HUES6 (cell line): Measurements from ENCODE around the gene VSIR.

ENCODE experiments used
- H3K27ac ChIP-seq: 2 replicates; pipeline ENCODE4 v1.7.0; 2013; ENCODE audit warnings: low read depth, mild to moderate bottlenecking, low read length, inconsistent platforms
- H3K27me3 ChIP-seq: 2 replicates; pipeline ENCODE4 v1.6.1; 2013; ENCODE audit warnings: low read length; ENCODE audit not compliant: control insufficient read depth, insufficient read depth
- H3K36me3 ChIP-seq: 2 replicates; pipeline ENCODE4 v1.6.1; 2013; ENCODE audit warnings: low read length; ENCODE audit not compliant: control insufficient read depth, insufficient read depth
- H3K4me1 ChIP-seq: 2 replicates; pipeline ENCODE4 v1.6.1; 2013; ENCODE audit warnings: low read length; ENCODE audit not compliant: control insufficient read depth, insufficient read depth
- H3K4me3 ChIP-seq: 2 replicates; pipeline ENCODE4 v1.5.1; 2013; ENCODE audit warnings: low read depth, low read length
- H3K9ac ChIP-seq: one replicate; pipeline ENCODE4 v1.6.1; 2013; ENCODE audit warnings: mild to moderate bottlenecking, low read length
- H3K9me3 ChIP-seq: 2 replicates; pipeline ENCODE4 v1.6.1; 2013; ENCODE audit warnings: low read depth, low read length; ENCODE audit not compliant: control insufficient read depth, insufficient read depth

VSIR gene

GRCh38 chr10:71805776-71806703 lies 32.7 kb upstream of the VSIR start:
- H3K4me3 ChIP-seq, result peak overlapping the region; percentile 50
- no peaks in the 10 kb centered on the region for H3K36me3 ChIP-seq
- no peak overlapping the region for H3K27ac ChIP-seq
- H3K4me1 ChIP-seq, result peaks cover 9% of the 10 kb centered on the region
- no peaks in the 10 kb centered on the region for H3K9me3 ChIP-seq
- peaks cover 17% of the 10 kb centered on the region for H3K27me3 ChIP-seq
- no peak overlapping the region for H3K9ac ChIP-seq

DNA sequence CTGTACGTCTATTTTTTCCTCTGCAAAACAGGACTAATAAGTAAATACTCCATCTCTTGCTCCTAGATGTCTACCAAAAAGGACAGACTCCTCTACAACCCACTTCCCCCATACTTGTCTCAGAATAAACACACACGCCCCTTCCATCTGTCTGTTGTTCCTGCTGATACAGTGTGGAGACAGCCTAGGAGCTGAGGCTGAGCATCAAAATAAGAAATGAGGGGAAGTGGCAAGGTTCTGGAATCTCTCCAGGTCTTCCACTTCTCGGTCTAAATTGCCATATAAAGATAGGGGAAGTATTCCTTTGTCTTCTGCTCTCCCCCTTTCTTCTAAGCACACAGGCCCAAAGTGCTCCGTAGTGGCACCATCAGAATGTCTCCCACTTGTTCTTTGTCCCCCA lies 30.8 kb upstream of the VSIR start:
- Histone ChIP-seq H3K4me1 (peaks cover 9% of the 10 kb centered on the region), H3K9me3 (no peaks in the 10 kb centered on the region), H3K27me3 (peaks cover 17% of the 10 kb centered on the region), H3K36me3 (no peaks in the 10 kb centered on the region), H3K4me3 (no peak overlapping the region), H3K9ac (no peak overlapping the region), H3K27ac (no peak overlapping the region)

DNA sequence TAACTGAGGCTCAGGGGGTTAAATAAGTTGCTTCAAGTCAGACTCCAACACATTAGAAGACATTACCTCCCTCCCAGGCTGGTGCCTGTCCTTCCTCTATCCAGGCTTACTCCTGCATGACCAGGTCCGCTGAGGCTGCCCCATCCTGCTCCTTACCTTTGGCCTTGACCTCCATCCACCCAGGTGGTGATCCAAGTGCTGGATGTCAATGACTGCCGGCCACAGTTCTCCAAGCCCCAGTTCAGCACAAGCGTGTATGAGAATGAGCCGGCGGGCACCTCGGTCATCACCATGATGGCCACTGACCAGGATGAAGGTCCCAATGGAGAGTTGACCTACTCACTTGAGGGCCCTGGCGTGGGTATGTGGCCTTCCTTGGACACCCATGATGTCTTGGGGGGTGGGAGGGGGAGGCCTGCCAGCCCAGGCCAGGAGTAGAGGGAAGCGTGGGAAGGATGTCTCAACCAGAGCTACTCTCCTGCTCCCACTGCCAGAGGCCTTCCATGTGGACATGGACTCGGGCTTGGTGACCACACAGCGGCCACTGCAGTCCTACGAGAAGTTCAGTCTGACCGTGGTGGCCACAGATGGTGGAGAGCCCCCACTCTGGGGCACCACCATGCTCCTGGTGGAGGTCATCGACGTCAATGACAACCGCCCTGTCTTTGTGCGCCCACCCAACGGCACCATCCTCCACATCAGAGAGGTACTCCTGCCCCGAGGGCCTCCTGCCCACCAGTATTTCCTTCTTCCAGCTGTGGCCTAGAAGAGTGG lies 29.6 kb upstream of the VSIR start:
- Histone ChIP-seq H3K27me3 (peaks cover 17% of the 10 kb centered on the region), H3K27ac (no peak overlapping the region), H3K4me1 (peaks cover 9% of the 10 kb centered on the region), H3K9me3 (no peaks in the 10 kb centered on the region), H3K36me3 (no peaks in the 10 kb centered on the region), H3K4me3 (no peak overlapping the region), H3K9ac (no peak overlapping the region)

- Histone ChIP-seq H3K4me3 (no peak overlapping the region), H3K9me3 (no peaks in the 10 kb centered on the region), H3K27ac (no peak overlapping the region), H3K27me3 (peaks cover 17% of the 10 kb centered on the region), H3K9ac (no peak overlapping the region), H3K36me3 (no peaks in the 10 kb centered on the region), H3K4me1 (peaks cover 9% of the 10 kb centered on the region)
Observed at GRCh38 chr10:71802235-71802634, 28.9 kb upstream of the VSIR start.

GRCh38 chr10:71801361-71801760 lies 28.0 kb upstream of the VSIR start:
- Histone ChIP-seq H3K27me3 (peaks cover 17% of the 10 kb centered on the region), H3K9ac (no peak overlapping the region), H3K27ac (no peak overlapping the region), H3K9me3 (no peaks in the 10 kb centered on the region), H3K4me1 (peaks cover 9% of the 10 kb centered on the region), H3K4me3 (no peak overlapping the region), H3K36me3 (no peaks in the 10 kb centered on the region)

GRCh38 chr10:71799608-71800453 lies 26.5 kb upstream of the VSIR start:
- no peaks in the 10 kb centered on the region for H3K36me3 ChIP-seq
- H3K9ac ChIP-seq, result no peak overlapping the region
- H3K27ac ChIP-seq, result no peak overlapping the region
- no peaks in the 10 kb centered on the region for H3K9me3 ChIP-seq
- H3K27me3 ChIP-seq, result peaks cover 8% of the 10 kb centered on the region
- H3K4me3 ChIP-seq, result no peak overlapping the region
- H3K4me1 ChIP-seq, result no peaks in the 10 kb centered on the region

GRCh38 chr10:71799112-71799511 lies 25.8 kb upstream of the VSIR start:
- Histone ChIP-seq H3K4me1 (no peaks in the 10 kb centered on the region), H3K27me3 (peaks cover under 1% of the 10 kb centered on the region; the same call in 1 of the 2 replicates), H3K36me3 (no peaks in the 10 kb centered on the region), H3K9me3 (no peaks in the 10 kb centered on the region), H3K9ac (no peak overlapping the region), H3K4me3 (no peak overlapping the region), H3K27ac (no peak overlapping the region)

DNA sequence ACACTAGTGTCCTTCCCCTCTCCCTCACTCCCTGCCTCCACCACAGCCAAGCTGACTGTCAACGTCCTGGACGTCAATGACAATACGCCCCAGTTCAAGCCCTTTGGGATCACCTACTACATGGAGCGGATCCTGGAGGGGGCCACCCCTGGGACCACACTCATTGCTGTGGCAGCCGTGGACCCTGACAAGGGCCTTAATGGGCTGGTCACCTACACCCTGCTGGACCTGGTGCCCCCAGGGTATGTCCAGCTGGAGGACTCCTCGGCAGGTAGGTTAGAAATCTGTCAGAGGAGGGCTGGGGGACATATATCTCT lies 24.9 kb upstream of the VSIR start:
- no peaks in the 10 kb centered on the region for H3K9me3 ChIP-seq
- H3K27me3 ChIP-seq, result no peaks in the 10 kb centered on the region; the same call in 1 of the 2 replicates
- H3K4me3 ChIP-seq, result no peak overlapping the region
- no peaks in the 10 kb centered on the region for H3K36me3 ChIP-seq
- no peaks in the 10 kb centered on the region for H3K4me1 ChIP-seq
- no peak overlapping the region for H3K27ac ChIP-seq
- H3K9ac ChIP-seq, result no peak overlapping the region

- H3K27ac ChIP-seq, result no peak overlapping the region
- H3K36me3 ChIP-seq, result no peaks in the 10 kb centered on the region
- H3K9ac ChIP-seq, result no peak overlapping the region
Observed at GRCh38 chr10:71797533-71798307, 24.4 kb upstream of the VSIR start.

DNA sequence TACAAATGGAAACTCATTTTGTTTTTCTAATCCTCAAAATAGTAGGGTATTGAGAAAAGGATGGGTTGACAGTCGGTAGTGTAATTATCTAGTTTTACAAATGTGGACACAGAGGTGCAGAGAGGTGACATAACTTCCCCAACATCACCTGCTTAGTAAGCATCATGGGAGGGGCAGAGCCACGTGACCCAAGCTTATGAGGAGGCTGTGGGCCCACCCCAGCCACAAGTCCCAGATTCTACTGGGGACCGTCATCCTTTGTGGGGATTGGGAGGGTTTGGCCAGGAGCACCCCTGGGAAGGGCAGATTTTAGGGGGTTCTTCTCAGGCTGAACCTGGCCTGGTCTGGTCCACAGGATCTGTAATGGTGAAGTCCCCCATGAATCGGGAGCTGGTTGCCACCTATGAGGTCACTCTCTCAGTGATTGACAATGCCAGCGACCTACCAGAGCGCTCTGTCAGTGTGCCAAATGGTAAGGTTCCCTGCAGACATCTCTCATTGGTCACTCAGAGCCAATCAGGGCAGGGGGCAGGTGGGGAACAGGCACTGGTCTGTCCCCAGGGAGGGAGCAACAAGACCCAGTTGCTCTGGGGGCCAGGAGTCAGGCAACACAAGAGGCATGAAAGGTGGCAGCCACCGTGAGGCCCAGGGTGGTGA lies 23.6 kb upstream of the VSIR start:
- no peaks in the 10 kb centered on the region for H3K4me1 ChIP-seq
- no peak overlapping the region for H3K27ac ChIP-seq
- peaks cover 3% of the 10 kb centered on the region; the same call in 1 of the 2 replicates for H3K27me3 ChIP-seq
- no peak overlapping the region for H3K9ac ChIP-seq
- H3K9me3 ChIP-seq, result no peaks in the 10 kb centered on the region
- H3K36me3 ChIP-seq, result no peaks in the 10 kb centered on the region
- H3K4me3 ChIP-seq, result no peak overlapping the region

More at GRCh38 chr10:71797533-71798307, 24.4 kb upstream of the VSIR start:
- Histone ChIP-seq H3K9me3 (no peaks in the 10 kb centered on the region), H3K4me3 (no peak overlapping the region), H3K27me3 (peaks cover 3% of the 10 kb centered on the region; the same call in 1 of the 2 replicates), H3K4me1 (no peaks in the 10 kb centered on the region)
